DND-41 (cell line): ENCODE results near the gene SPHK1.

Experiments used
- CTCF ChIP-seq: IDR thresholded peaks from 2 replicates; pipeline ENCODE4 v1.5.1; 2012; ENCODE audit warnings: borderline replicate concordance, low read length, moderate library complexity, mild to moderate bottlenecking; ENCODE audit not compliant: poor library complexity, severe bottlenecking; ENCODE audit errors: extremely low read depth
- EZH2 ChIP-seq: IDR thresholded peaks from 3 replicates; pipeline ENCODE4 v1.6.1; 2012; ENCODE audit warnings: borderline replicate concordance, low read depth, mild to moderate bottlenecking, moderate library complexity, low read length, inconsistent platforms; ENCODE audit not compliant: severe bottlenecking

GRCh38 chr17:76395980-76396379, 11.6 kb downstream of the SPHK1 start:
- TF ChIP-seq CTCF (no peak), EZH2 (no peak)
